ENCODE data around the gene GNE. TPM values are rescaled to one million over a fixed set of nuclear protein-coding genes. Genes with fewer than 3 reads are reported as not detected.

GNE gene
- total and polyA plus RNA-seq, 9 of the 15 experiments (the other 6 are each of a cell fraction or from before 2014, with no cell fraction given): 5.1 to 18.6 (median 12.0) TPM

DNA sequence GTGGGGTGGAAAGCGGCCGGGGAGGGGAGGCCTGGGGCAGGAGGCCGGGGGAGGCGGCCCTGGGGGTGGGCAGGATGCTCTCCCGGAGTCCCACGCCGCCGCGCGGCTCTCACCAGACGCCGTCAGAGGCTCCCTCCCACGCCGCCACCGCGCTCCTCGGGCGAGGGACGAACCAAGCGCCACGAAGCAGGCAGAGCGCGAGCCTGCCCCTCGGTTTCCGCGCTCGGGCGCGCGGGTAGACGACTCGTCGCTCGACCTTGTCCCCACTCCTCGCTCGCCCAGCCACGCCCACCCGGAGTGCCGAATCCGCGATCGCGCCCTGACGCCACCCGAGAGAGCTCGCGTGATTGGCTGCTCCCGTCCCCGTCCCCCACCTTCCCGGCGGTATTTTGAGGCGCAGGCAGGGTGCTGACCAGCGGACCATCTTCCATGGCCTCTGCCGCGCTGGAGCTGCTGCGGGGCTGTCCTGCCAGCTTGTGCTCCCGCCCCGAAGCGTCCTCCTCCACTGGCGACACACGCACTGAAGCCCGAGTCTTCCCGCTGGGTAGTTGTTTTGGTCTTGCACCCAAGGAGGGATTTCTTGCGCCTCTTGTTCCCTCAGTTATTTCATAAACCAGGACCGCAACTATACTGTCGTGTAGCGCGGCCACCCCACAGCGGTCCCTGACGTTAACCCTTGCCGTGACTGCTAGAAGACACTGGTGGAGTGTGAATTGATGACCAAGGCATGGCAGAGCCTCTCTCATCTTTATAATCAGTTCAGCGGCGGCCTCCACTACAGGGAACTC, at the start of gene GNE (continued):
- TF ChIP-seq, protein P1, sequence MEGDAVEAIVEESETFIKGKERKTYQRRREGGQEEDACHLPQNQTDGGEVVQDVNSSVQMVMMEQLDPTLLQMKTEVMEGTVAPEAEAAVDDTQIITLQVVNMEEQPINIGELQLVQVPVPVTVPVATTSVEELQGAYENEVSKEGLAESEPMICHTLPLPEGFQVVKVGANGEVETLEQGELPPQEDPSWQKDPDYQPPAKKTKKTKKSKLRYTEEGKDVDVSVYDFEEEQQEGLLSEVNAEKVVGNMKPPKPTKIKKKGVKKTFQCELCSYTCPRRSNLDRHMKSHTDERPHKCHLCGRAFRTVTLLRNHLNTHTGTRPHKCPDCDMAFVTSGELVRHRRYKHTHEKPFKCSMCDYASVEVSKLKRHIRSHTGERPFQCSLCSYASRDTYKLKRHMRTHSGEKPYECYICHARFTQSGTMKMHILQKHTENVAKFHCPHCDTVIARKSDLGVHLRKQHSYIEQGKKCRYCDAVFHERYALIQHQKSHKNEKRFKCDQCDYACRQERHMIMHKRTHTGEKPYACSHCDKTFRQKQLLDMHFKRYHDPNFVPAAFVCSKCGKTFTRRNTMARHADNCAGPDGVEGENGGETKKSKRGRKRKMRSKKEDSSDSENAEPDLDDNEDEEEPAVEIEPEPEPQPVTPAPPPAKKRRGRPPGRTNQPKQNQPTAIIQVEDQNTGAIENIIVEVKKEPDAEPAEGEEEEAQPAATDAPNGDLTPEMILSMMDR (IDR thresholded peaks at IDR 0.05 in 2 of 3, conservative IDR thresholded peaks at IDR 0.05 in 1 of 3; ENCODE audit: insufficient read depth in 2 of 3, low read depth in 1 of 3, low read length in 3 of 3): no peak
- TF ChIP-seq NR1H2 (CRISPR knock-in tag; IDR thresholded peaks at IDR 0.05) (0 out of 2 replicates have a peak, but pooled peaks have one; percentile 40), ZNF324 (CRISPR knock-in tag; IDR thresholded peaks at IDR 0.05) (no peak), XRCC5 (IDR thresholded peaks at IDR 0.05; ENCODE audit: low read depth, low read length) (0 out of 2 replicates have a peak, but pooled peaks have one; percentile 57), SREBF1 (IDR thresholded peaks at IDR 0.05; ENCODE audit: borderline replicate concordance, low read depth, low read length) (0 out of 2 replicates have a peak, but pooled peaks have one; percentile 21), TCF7 (IDR thresholded peaks at IDR 0.05; ENCODE audit: borderline replicate concordance) (no peak), RBFOX2 (IDR thresholded peaks at IDR 0.05; ENCODE audit: low read depth, low read length) (peak; percentile 94), HDAC8 (tag; IDR thresholded peaks at IDR 0.05) (no peak), EP400 (IDR thresholded peaks at IDR 0.05) (peak; percentile 79), IFI16 (CRISPR knock-in tag; IDR thresholded peaks at IDR 0.05) (no peak), PHF20 (IDR thresholded peaks at IDR 0.05; ENCODE audit: partially characterized antibody) (no peak), PHF21A (IDR thresholded peaks at IDR 0.05; ENCODE audit: borderline replicate concordance, low read depth) (peak; percentile 79; the same call in 1 of the 2 replicates), ZNF764 (CRISPR knock-in tag; IDR thresholded peaks at IDR 0.05; ENCODE audit: low read depth) (no peak)
- TF ChIP-seq, protein P2, sequence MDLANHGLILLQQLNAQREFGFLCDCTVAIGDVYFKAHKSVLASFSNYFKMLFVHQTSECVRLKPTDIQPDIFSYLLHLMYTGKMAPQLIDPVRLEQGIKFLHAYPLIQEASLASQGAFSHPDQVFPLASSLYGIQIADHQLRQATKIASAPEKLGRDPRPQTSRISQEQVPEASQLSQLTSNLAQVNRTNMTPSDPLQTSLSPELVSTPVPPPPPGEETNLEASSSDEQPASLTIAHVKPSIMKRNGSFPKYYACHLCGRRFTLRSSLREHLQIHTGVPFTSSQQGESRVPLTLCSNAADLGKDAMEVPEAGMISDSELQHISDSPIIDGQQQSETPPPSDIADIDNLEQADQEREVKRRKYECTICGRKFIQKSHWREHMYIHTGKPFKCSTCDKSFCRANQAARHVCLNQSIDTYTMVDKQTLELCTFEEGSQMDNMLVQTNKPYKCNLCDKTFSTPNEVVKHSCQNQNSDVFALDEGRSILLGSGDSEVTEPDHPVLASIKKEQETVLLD (IDR thresholded peaks at IDR 0.05): no peak
- TF ChIP-seq, protein P3, sequence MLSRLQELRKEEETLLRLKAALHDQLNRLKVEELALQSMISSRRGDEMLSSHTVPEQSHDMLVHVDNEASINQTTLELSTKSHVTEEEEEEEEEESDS (CRISPR knock-in tag; IDR thresholded peaks at IDR 0.05): no peak
- TF ChIP-seq, protein P4, sequence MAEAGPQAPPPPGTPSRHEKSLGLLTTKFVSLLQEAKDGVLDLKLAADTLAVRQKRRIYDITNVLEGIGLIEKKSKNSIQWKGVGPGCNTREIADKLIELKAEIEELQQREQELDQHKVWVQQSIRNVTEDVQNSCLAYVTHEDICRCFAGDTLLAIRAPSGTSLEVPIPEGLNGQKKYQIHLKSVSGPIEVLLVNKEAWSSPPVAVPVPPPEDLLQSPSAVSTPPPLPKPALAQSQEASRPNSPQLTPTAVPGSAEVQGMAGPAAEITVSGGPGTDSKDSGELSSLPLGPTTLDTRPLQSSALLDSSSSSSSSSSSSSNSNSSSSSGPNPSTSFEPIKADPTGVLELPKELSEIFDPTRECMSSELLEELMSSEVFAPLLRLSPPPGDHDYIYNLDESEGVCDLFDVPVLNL (CRISPR knock-in tag; IDR thresholded peaks at IDR 0.05; ENCODE audit: low read depth): peak; percentile 13; the same call in 1 of the 2 replicates
- TF ChIP-seq, protein P5, sequence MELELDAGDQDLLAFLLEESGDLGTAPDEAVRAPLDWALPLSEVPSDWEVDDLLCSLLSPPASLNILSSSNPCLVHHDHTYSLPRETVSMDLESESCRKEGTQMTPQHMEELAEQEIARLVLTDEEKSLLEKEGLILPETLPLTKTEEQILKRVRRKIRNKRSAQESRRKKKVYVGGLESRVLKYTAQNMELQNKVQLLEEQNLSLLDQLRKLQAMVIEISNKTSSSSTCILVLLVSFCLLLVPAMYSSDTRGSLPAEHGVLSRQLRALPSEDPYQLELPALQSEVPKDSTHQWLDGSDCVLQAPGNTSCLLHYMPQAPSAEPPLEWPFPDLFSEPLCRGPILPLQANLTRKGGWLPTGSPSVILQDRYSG (tag; conservative IDR thresholded peaks at IDR 0.05; ENCODE audit: low read depth): no peak
- TF ChIP-seq, protein P6, sequence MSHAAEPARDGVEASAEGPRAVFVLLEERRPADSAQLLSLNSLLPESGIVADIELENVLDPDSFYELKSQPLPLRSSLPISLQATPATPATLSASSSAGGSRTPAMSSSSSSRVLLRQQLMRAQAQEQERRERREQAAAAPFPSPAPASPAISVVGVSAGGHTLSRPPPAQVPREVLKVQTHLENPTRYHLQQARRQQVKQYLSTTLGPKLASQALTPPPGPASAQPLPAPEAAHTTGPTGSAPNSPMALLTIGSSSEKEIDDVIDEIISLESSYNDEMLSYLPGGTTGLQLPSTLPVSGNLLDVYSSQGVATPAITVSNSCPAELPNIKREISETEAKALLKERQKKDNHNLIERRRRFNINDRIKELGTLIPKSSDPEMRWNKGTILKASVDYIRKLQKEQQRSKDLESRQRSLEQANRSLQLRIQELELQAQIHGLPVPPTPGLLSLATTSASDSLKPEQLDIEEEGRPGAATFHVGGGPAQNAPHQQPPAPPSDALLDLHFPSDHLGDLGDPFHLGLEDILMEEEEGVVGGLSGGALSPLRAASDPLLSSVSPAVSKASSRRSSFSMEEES (CRISPR knock-in tag; IDR thresholded peaks at IDR 0.05): no peak
- TF ChIP-seq, protein P7, sequence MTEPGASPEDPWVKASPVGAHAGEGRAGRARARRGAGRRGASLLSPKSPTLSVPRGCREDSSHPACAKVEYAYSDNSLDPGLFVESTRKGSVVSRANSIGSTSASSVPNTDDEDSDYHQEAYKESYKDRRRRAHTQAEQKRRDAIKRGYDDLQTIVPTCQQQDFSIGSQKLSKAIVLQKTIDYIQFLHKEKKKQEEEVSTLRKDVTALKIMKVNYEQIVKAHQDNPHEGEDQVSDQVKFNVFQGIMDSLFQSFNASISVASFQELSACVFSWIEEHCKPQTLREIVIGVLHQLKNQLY (CRISPR knock-in tag; conservative IDR thresholded peaks at IDR 0.05): no peak

All from K562 (cell line).